GM21423 (cell line): ENCODE data around the gene MYH7.

Experiments
- ATAC-seq: cut with Tn5 transposase; IDR thresholded peaks from one replicate; pipeline ENCODE4 v1.9.1; 2021; ENCODE audit warnings: mild to moderate bottlenecking, moderate library complexity; ENCODE audit not compliant: unreplicated experiment

The MYH7 gene

DNA sequence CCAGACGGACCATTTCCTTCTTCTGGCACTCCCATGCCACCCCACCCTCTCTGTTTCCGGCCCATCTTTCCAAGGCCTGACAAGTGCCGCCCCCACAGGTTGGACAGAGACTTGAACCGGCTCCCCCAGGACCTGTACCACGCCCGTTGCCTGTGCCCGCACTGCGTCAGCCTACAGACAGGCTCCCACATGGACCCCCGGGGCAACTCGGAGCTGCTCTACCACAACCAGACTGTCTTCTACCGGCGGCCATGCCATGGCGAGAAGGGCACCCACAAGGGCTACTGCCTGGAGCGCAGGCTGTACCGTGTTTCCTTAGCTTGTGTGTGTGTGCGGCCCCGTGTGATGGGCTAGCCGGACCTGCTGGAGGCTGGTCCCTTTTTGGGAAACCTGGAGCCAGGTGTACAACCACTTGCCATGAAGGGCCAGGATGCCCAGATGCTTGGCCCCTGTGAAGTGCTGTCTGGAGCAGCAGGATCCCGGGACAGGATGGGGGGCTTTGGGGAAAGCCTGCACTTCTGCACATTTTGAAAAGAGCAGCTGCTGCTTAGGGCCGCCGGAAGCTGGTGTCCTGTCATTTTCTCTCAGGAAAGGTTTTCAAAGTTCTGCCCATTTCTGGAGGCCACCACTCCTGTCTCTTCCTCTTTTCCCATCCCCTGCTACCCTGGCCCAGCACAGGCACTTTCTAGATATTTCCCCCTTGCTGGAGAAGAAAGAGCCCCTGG, 59.8 kb downstream of the MYH7 start:
- no peak for ATAC-seq

DNA sequence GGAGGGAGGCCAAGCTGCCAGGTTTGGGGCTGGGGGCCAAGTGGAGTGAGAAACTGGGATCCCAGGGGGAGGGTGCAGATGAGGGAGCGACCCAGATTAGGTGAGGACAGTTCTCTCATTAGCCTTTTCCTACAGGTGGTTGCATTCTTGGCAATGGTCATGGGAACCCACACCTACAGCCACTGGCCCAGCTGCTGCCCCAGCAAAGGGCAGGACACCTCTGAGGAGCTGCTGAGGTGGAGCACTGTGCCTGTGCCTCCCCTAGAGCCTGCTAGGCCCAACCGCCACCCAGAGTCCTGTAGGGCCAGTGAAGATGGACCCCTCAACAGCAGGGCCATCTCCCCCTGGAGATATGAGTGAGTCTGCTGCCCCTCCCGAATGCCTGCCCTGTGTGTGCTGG, 62.4 kb downstream of the MYH7 start:
- no peak for ATAC-seq

DNA sequence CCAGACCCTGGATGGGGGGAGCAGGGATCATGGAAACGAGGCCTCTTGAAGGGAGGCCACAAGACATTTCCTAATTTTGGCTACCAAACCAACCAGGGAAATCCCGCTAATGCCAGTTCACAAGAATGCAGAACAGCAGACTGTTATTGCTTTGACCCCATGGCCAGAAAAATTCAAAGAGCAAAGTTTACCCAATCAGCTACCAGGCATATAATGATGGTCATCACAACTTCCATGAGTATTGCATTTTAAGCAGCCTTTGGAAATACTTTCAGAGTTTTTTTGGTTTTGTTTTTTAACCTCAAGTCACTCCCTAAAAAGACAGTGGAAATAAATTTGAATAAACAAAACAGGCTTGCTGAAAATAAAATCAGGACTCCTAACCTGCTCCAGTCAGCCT, 63.0 kb downstream of the MYH7 start, which contains the start of gene IL25:
Gene IL25 (plus strand): TSS at position 301 of the 400 bp plus-strand sequence.
- ATAC-seq = no peak

DNA sequence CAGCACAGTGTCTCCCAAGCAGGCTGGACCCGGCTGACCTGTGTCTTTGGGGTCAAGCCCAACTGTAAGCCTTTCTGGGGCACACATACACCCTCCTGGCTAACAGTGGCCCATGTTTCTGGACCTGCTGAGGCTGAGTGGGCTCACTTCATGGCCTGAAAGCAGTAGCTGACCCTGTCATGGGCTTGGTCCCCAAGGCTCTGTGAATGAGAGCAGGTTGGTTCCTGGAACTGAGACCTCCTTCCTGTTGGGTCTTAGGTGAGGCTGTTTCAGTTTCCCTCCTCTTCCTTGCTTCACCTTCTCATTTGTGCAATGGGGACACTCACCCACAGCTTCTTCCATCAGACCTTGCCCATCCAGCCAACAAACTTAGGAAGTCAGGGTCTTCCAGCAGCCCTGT, 63.6 kb downstream of the MYH7 start:
- ATAC-seq = no peak

DNA sequence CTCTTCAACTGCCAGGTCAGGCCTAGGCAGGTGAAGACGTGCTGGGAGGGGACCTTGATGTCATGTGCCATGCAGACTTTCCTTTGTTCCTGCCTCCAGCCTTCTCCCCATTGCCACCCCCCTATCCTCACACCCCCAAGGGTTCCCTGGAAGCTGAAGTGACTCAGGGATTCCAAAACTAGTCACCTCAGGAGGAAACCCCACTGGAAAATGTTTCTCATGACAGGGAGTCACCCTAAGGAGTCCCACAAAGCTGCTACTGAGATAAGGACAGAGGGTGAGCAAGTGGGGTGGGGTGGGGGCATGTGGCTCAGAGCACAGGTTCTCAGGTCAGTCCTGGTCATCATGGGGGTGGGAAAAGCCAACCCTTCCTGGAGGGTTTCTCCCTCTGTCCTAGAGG, 65.2 kb downstream of the MYH7 start:
- no peak for ATAC-seq

DNA sequence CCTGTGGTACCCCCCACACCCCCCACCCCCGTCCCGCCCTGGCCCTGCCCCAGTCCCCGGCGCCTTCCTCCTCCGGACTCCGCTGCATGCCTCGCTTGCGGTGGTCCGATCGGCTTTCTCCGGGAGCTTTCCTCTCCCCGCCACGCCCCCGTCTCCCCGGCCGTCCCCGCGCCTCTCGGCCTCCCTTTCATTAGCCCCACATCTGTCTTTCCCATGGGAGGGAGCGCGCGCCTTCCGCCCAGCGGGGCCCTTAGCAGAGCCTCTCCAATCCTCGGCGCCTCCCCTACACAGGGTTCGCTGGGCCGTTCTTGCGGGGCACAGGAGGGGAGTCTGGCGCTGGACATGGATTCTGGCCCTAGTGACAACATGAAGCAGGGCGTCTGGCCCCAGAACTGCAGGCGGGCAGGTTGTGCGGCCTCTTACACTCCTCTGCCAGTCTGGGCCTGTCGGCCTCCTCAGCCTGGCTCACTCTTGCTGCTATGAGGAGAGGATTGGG, 69.0 kb downstream of the MYH7 start:
- ATAC-seq = no peak

DNA sequence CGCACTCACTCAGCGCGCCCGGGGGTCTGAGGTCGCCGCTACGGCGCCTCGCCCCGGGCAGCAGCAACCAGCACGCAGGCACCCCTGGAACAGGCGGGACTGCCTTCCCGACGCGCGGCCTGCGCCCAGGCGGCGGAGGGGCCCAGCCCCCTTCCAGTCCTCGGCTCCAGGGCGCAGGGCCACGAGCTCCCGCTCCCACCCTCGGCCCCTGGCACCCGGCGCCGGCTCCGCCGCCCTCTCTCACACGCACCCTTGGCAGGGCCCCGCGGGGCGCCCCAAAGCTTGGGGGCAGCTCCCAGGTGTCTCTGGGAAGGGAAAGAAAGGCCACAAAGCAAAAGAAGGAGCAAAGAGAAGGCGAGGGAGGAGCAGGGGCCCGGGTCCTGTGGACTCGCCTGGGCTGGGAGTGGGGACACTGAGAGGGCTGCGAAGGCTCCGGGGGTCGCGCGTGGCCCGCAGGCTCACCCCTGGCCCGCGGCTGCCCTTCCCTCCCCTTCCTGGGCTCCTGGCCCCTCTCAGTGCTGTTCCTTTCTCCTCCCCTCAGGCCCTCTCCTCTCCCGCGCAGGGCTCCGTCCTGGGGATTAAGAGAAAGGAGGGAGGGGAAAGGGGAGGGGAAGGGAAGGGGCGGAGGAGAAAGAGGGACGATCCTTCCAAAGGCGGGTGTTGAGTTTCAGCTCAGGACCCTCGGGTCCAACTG, 69.6 kb downstream of the MYH7 start:
- no peak for ATAC-seq

DNA sequence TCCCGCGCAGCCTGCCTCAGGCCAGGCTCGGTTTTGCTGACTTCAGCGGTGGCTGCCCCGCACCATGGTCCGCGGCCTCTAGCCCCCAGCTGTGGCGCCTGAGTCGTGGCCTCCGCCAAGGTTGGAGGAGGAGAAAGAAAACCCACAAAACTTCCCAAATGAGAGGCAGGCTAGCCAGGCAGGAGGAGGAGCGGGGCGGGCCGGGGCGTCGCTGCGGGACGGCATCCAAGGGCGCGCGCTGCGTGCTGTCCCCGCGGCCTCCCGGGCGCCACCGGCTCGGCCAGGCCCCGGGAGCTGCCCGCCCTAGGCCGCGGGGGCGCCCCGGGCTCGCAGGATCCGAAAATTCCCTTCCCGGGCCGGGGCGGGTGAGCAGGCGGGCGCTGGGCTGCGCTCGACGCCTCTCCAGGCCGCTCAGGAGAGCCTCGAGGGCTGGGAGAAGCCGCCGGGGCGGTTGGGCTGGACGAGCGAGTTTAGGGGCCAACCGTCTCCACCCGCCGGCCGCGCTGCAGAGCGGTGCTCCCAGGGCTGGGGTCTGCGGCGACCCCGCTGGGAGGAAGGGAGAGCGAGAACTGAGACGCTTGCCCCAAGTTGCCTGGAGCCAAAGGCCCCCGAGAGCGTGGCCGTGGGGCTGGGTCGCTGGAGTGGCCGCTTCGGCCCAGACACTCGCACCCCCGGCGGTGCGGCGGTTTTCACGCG, 70.3 kb downstream of the MYH7 start, which contains the start of gene EFS:
Gene EFS (minus strand): TSS at position 137 of the 696 bp plus-strand sequence. CDS start 147 bp downstream, outside the sequence.
- no peak for ATAC-seq

DNA sequence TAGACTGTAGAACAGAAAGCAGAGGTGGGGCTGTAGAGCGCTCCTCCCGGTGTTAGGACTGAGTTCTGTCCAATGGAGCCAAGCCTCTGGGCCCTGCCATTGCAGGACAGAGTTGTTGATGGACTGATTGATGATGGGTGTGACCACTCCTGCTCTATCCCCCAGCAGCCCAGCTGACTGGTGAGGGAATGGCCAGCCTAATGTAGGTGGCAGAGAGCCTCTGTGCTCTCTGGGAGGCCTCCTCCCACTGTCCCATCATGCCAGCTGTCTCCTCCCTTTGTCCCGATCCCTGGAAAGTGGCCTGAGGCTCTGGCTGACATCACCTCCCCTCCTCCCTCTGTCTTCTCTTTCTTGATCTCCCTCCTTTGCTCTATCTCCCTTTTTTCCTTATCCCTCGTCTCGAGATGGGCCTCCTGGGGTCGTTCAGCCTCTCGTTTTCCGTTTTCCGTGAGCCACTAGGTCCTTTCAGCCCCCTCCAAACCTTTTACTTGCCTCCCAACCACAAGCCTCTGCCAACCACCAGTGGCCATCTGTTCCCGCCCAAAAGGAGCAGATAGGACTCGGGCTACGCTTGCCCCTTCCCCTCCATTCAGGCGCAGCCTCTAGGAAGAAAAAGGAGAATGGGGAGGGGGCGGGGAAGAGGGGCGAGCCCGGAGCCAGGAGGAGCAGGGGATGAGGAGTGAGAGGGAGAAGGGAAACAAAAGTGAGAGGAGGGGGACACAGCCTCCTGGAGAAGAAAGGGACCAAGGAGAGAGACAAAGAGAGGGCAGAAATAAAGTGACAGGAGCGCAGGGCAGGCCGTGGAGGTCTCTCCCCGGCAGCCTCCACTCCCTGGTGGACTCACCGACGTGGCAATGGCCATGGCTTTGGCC, 71.1 kb downstream of the MYH7 start:
- ATAC-seq = no peak
